K562 (cell line): Measurements from ENCODE around the gene CRNKL1. TPM values are rescaled to one million over a fixed set of nuclear protein-coding genes. Genes with fewer than 3 reads are reported as not detected.

Experiments used
- COPS2 ChIP-seq: fragments of 450-650 bp; conservative IDR thresholded peaks from 2 replicates; pipeline ENCODE4 v1.6.1; 2016; ENCODE audit warnings: mild to moderate bottlenecking, moderate library complexity
- HCFC1 ChIP-seq: IDR thresholded peaks from 2 replicates; pipeline ENCODE4 v1.6.1; 2012; ENCODE audit warnings: low read depth, low read length, improper control_type of control experiment
- HDAC1 ChIP-seq, 2 experiments: fragments of 450-650 bp; IDR thresholded peaks; 2 replicates each; pipeline ENCODE4 v1.6.1; 2016 to 2017; ENCODE audit warnings: inconsistent platforms in 1 of 2, mild to moderate bottlenecking in 1 of 2, moderate library complexity in 1 of 2
- MIER1 ChIP-seq: fragments of 450-650 bp; IDR thresholded peaks from 2 replicates; pipeline ENCODE4 v1.6.1; 2016; ENCODE audit warnings: antibody characterized with exemption, mild to moderate bottlenecking, low read depth
- NONO ChIP-seq, 2 experiments: fragments of 200-400 bp in 1 of 2; fragments of 450-650 bp in 1 of 2; formaldehyde crosslinking in 1 of 2; IDR thresholded peaks; 2 replicates each; pipeline ENCODE4 v1.6.1; 2017; ENCODE audit warnings: low read depth in 2 of 2, mild to moderate bottlenecking in 2 of 2, moderate library complexity in 2 of 2, low read length in 1 of 2
- ZKSCAN3 ChIP-seq: fragments of 250-450 bp; sonication (Bioruptor Pico); IDR thresholded peaks from 2 replicates; pipeline ENCODE4 v1.4.0; 2020
- ZNF24 ChIP-seq: fragments of 450-650 bp; IDR thresholded peaks from 2 replicates; pipeline ENCODE4 v1.6.1; 2016
- polyA plus RNA-seq, 8 experiments: library from polyadenylated mRNA; depleted of rRNA in 4 of 8; stranded (reverse) in 5 of 8; unstranded in 3 of 8; fragments of >200 nt; fragmentation: Nextera tagmentation in 2 of 8; fragmentation: Illumina TruSeq in 1 of 8; extraction: Ambion mirVana in 2 of 8; extraction: Trizol in 1 of 8; gene quantifications; 2 replicates each; pipeline versions ENCODE4 v1.2.1 to v1.2.3, GENCODE V29; 2011 to 2014; ENCODE audit warnings: inconsistent platforms in 1 of 8, missing spikeins in 1 of 8
- total RNA-seq, 7 experiments: library from RNA; depleted of rRNA in 6 of 7; stranded (reverse); fragments of >200 nt in 6 of 7; fragmentation: Illumina TruSeq in 2 of 7; extraction: Trizol in 2 of 7; gene quantifications; 2 replicates each; pipeline versions ENCODE4 v1.2.1 to v1.2.3, GENCODE V29; 2011 to 2021; ENCODE audit warnings: low replicate concordance in 1 of 7
- TF ChIP-seq, protein P1 (sequence below), 2 experiments: fragments of 450-650 bp; IDR thresholded peaks; 2 replicates each; pipeline ENCODE4 v1.6.1; 2016; ENCODE audit warnings: mild to moderate bottlenecking in 2 of 2, borderline replicate concordance in 1 of 2, low read depth in 1 of 2, moderate library complexity in 1 of 2
- TF ChIP-seq, protein P2 (sequence below): fragments of 450-650 bp; IDR thresholded peaks from 2 replicates; pipeline ENCODE4 v1.6.1; 2016; ENCODE audit warnings: missing biosample characterization, missing genetic modification characterization
- TF ChIP-seq, protein P3 (sequence below), 2 experiments: fragments of 450-650 bp; IDR thresholded peaks; 2 replicates each; pipeline ENCODE4 v1.6.1; 2018; ENCODE audit warnings: mild to moderate bottlenecking in 2 of 2, low read depth in 1 of 2; ENCODE audit not compliant: partially characterized antibody in 2 of 2

The CRNKL1 gene
- total and polyA plus RNA-seq, 9 of the 15 experiments (the other 6 are each of a cell fraction or from before 2014, with no cell fraction given) = 8.1 to 17.0 (median 11.7) TPM

DNA sequence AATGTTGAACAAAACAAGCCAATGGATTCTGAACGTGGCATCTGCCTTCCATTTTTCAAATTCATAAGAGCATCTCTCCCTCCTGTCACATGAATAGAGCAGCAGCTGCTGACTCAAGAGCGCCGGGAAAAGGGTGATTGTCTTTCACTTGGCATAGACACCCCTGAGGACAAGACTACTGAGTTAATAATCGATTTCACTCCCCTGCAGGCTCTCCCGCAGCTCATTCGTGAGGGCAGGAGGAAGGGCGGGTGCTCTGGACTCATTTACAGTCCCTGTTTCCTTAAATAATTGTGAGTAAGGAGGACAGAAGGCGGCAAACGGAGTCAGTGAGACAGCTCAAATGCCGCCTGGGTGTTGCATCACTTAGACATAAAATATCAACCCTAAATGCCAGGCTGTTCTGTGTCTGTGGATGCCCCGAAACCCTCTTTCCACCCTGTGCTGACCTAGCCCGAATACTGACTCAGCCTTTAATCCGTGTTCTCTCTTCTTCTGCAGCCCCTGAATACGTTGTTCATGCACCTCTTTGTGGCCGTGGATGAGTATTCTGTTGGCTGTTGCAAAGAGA, 21.6 kb upstream of the CRNKL1 start (continued):
- TF ChIP-seq, protein P1, sequence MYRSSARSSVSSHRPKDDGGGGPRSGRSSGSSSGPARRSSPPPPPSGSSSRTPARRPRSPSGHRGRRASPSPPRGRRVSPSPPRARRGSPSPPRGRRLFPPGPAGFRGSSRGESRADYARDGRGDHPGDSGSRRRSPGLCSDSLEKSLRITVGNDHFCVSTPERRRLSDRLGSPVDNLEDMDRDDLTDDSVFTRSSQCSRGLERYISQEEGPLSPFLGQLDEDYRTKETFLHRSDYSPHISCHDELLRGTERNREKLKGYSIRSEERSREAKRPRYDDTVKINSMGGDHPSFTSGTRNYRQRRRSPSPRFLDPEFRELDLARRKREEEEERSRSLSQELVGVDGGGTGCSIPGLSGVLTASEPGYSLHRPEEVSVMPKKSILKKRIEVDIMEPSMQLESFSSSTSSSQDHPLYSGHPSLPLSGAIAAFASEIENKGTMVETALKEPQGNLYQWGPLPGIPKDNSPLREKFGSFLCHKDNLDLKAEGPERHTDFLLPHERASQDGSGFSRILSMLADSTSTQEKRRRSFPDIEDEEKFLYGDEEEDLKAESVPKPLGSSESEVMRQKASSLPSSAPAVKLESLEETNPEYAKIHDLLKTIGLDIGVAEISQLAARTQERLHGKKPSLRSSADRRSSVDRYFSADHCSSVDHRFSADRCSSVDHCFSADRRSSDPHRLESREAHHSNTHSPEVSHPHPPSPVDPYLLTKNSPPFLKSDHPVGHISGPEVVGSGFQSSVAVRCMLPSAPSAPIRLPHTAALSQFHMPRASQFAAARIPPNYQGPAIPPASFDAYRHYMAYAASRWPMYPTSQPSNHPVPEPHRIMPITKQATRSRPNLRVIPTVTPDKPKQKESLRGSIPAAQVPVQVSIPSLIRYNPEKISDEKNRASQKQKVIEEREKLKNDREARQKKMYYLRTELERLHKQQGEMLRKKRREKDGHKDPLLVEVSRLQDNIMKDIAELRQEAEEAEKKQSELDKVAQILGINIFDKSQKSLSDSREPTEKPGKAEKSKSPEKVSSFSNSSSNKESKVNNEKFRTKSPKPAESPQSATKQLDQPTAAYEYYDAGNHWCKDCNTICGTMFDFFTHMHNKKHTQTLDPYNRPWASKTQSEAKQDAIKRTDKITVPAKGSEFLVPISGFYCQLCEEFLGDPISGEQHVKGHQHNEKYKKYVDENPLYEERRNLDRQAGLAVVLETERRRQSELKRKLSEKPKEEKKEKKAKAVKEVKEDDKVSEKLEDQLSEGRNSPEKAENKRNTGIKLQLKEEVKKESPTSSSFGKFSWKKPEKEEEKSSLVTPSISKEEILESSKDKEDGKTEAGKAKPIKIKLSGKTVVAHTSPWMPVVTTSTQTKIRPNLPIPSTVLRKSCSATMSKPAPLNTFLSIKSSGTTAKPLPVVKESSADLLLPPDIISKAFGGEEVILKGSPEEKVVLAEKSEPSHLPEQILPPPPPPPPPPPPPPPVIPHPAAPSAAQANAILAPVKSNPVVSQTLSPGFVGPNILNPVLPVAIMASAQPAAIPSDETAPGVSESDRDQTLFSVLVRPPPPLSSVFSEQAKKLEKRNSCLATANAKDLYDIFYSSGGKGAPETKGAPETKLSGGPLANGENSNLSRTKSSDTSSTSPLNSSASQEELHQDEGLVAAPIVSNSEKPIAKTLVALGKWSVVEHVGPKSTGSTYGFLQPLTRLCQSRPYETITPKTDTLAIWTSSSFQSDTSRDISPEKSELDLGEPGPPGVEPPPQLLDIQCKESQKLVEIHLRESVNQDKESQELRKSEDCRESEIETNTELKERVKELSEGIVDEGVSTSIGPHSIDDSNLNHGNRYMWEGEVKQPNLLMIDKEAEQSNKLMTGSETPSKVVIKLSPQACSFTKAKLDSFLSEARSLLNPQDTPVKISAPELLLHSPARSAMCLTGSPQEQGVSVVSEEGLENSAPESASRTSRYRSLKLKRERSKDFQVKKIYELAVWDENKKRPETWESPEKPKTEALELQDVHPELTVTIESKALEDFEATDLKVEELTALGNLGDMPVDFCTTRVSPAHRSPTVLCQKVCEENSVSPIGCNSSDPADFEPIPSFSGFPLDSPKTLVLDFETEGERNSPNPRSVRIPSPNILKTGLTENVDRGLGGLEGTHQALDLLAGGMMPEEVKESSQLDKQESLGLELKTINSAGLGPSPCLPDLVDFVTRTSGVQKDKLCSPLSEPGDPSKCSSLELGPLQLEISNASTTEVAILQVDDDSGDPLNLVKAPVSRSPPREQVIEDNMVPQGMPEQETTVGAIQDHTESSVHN (IDR thresholded peaks at IDR 0.05; ENCODE audit: borderline replicate concordance in 1 of 2, low read depth in 1 of 2) = no peak
- TF ChIP-seq ZNF24 (no peak), NONO (IDR thresholded peaks at IDR 0.05; ENCODE audit: low read depth in 2 of 2, low read length in 1 of 2) (no peak), COPS2 (no peak), HCFC1 (no peak), MIER1 (no peak), HDAC1 (IDR thresholded peaks at IDR 0.05) (no peak), ZKSCAN3 (CRISPR knock-in tag) (no peak)
- TF ChIP-seq, protein P2, sequence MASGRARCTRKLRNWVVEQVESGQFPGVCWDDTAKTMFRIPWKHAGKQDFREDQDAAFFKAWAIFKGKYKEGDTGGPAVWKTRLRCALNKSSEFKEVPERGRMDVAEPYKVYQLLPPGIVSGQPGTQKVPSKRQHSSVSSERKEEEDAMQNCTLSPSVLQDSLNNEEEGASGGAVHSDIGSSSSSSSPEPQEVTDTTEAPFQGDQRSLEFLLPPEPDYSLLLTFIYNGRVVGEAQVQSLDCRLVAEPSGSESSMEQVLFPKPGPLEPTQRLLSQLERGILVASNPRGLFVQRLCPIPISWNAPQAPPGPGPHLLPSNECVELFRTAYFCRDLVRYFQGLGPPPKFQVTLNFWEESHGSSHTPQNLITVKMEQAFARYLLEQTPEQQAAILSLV = no peak
- TF ChIP-seq, protein P3, sequence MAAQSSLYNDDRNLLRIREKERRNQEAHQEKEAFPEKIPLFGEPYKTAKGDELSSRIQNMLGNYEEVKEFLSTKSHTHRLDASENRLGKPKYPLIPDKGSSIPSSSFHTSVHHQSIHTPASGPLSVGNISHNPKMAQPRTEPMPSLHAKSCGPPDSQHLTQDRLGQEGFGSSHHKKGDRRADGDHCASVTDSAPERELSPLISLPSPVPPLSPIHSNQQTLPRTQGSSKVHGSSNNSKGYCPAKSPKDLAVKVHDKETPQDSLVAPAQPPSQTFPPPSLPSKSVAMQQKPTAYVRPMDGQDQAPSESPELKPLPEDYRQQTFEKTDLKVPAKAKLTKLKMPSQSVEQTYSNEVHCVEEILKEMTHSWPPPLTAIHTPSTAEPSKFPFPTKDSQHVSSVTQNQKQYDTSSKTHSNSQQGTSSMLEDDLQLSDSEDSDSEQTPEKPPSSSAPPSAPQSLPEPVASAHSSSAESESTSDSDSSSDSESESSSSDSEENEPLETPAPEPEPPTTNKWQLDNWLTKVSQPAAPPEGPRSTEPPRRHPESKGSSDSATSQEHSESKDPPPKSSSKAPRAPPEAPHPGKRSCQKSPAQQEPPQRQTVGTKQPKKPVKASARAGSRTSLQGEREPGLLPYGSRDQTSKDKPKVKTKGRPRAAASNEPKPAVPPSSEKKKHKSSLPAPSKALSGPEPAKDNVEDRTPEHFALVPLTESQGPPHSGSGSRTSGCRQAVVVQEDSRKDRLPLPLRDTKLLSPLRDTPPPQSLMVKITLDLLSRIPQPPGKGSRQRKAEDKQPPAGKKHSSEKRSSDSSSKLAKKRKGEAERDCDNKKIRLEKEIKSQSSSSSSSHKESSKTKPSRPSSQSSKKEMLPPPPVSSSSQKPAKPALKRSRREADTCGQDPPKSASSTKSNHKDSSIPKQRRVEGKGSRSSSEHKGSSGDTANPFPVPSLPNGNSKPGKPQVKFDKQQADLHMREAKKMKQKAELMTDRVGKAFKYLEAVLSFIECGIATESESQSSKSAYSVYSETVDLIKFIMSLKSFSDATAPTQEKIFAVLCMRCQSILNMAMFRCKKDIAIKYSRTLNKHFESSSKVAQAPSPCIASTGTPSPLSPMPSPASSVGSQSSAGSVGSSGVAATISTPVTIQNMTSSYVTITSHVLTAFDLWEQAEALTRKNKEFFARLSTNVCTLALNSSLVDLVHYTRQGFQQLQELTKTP (IDR thresholded peaks at IDR 0.05; ENCODE audit: low read depth in 1 of 2, partially characterized antibody in 2 of 2) = no peak
